Measurements from ENCODE around the gene KCNAB2.

The KCNAB2 gene

DNA sequence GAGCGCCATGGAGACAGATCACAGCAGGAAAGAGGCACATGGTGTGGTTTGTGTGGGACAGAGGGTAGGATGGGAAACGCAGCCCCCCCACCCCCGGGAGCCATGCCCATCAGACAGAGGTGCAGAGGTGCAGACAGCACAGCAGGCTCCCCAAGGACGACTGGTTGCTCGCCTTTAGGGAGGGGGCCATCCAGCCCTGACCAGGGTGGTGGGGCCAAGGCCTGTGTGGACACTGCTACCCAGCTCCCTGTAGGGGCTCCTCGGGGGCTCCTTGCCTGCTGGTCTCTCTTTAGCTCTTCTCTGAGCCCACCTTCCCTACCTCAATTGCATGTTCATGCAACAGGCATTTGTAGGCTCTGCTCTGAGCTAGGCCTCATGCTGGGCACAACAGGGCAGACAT lies 3.7 kb downstream of the KCNAB2 start:
- TF ChIP-seq, protein P1, sequence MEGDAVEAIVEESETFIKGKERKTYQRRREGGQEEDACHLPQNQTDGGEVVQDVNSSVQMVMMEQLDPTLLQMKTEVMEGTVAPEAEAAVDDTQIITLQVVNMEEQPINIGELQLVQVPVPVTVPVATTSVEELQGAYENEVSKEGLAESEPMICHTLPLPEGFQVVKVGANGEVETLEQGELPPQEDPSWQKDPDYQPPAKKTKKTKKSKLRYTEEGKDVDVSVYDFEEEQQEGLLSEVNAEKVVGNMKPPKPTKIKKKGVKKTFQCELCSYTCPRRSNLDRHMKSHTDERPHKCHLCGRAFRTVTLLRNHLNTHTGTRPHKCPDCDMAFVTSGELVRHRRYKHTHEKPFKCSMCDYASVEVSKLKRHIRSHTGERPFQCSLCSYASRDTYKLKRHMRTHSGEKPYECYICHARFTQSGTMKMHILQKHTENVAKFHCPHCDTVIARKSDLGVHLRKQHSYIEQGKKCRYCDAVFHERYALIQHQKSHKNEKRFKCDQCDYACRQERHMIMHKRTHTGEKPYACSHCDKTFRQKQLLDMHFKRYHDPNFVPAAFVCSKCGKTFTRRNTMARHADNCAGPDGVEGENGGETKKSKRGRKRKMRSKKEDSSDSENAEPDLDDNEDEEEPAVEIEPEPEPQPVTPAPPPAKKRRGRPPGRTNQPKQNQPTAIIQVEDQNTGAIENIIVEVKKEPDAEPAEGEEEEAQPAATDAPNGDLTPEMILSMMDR (IDR thresholded peaks at IDR 0.05; ENCODE audit: control extremely low read depth, extremely low read depth, low read depth, missing control alignments) = no peak
- no peak for DNase-seq (ENCODE audit: extremely low spot score)
- CTCF ChIA-PET = interaction anchor here (0.7 kb wide), 1 partner anchor 8 kb away, joined by 3 read pairs; no protein-coding TSS in a partner anchor
- POLR2A ChIA-PET = no interaction called here

DNA sequence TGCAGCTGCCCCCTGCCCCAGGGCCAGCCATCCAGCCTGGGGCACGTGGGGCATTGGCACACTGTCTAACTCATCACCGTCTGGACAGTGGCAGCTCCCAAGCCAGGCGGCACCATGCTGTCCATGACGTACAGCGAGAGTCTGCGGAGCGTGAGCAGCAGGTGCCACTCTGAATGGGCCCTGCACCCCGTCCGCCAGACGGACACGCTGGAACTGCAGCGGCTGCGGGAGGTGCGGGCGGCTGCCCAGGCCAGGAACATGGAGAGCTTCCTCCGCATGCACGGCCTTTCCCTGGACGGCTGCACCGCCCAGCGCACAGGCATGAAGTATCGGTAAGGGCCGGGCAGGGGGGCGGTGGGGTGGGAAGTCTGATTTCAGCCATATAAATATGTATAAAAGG lies 5.7 kb downstream of the KCNAB2 start:
- CTCF ChIA-PET = interaction anchor here (0.6 to 1.8 kb wide), 2 partner anchors 19 to 191 kb away, joined by 3 to 6 read pairs; no protein-coding TSS in a partner anchor
- TF ChIP-seq, protein P1 (IDR thresholded peaks at IDR 0.05; ENCODE audit: control extremely low read depth, extremely low read depth, low read depth, missing control alignments) = no peak
- DNase-seq (ENCODE audit: extremely low spot score) = no peak
- POLR2A ChIA-PET = no interaction called here

DNA sequence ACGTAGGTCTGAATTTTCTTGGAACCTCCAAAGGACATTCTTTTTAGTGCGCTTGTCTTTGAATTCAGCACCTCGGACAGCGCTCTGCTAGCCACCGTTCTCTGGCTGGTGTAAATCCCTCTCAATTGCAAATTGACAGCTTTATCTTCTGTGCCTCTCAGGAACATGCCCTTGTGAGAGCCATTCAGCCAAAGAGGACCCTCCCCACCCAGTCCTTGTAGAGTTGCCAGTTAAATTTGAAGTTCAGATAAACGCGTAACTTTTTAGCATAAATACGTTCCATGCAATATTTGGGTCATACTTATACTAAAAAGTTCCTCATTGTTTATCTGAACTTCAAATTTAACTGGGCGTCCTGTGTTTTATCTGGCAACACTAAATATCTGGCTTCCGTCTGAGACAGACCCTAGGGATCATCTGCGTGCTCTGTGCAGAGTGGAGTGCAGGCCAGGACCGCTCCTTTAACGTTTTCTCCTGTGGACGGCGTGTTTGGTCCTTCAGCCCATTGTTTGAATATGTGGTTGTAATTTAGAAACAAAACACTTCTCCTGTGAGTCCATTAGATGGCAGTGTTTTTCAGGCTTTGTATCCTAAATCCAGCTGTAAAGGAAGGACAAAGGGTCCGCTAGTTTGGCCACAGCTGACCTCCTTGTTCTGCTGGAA lies 7.0 kb downstream of the KCNAB2 start:
- TF ChIP-seq, protein P1 (IDR thresholded peaks at IDR 0.05; ENCODE audit: control extremely low read depth, extremely low read depth, low read depth, missing control alignments) = peak; percentile 26
- peak; percentile 51 for DNase-seq (ENCODE audit: extremely low spot score)
- CTCF ChIA-PET = interaction anchor here (1.2 to 1.8 kb wide), 3 partner anchors 23 to 193 kb away, joined by 4 to 6 read pairs (median 6); no protein-coding TSS in a partner anchor
- POLR2A ChIA-PET = no interaction called here

DNA sequence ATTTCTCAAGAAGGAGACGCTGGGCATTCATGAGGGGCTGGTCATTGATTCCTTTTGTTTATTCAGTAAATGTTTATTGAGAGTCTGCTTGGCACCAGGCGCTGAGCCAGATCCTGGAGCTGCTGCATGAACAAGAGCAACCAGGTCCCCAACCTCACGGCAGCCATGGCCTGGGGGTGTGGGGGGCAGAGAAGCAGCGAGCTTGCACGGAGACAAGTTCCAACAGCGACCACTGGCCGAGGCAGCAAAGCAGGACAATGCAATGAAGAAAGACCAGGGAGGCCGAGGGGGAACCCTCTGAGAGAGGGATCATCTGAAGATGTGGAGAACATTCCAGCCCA lies 7.5 kb downstream of the KCNAB2 start:
- ChIA-PET POLR2A (no interaction called here), CTCF (interaction anchor here (1.2 to 1.8 kb wide), 3 partner anchors 23 to 192 kb away, joined by 4 to 6 read pairs (median 6); no protein-coding TSS in a partner anchor)
- TF ChIP-seq, protein P1 (IDR thresholded peaks at IDR 0.05; ENCODE audit: control extremely low read depth, extremely low read depth, low read depth, missing control alignments) = no peak
- no peak for DNase-seq (ENCODE audit: extremely low spot score)

DNA sequence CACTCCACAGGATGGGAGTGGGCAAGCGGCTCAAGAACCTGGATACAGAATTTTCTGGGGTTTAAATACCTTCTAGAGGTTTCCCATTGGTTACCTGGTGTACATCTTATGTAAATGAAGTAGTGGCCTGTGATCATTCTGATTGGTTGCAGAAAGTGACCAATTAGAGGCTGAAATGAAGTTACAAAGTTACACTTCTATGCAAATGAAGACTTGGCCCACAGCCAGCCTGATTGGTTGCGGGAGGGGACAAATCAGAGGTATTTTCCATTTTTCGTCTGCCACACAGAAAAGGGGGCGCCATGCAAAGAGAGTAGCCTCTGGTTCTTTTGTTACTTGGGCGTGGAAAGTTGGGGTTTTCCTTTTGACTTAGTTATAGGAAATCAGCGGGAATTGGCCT lies 8.9 kb downstream of the KCNAB2 start:
- TF ChIP-seq, protein P1 (IDR thresholded peaks at IDR 0.05; ENCODE audit: control extremely low read depth, extremely low read depth, low read depth, missing control alignments) = no peak
- ChIA-PET POLR2A (no interaction called here), CTCF (no interaction called here)
- DNase-seq (ENCODE audit: extremely low spot score) = no peak

DNA sequence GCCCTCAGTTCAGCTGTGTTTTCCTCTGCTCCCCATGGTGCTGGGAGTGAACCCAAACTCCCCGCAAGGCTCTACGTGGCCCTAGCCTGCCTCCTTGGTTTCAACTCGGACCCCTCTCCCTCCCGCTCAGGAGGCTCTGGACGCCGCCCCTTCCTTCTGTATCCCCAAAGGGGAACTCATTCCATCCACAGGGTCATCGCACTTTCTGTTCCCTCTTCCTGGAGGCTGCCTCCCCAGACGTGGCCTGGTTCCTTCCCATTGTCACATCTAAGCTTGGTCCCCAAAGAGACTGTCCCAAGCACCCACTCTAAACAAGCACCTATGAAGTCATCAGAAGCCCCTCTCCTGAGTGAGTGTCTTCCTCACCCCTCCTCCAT lies 10.9 kb downstream of the KCNAB2 start:
- TF ChIP-seq, protein P1 (IDR thresholded peaks at IDR 0.05; ENCODE audit: control extremely low read depth, extremely low read depth, low read depth, missing control alignments) = no peak
- ChIA-PET CTCF (interaction anchor here (1.4 to 2.1 kb wide), 2 partner anchors 9 to 13 kb away, joined by 3 to 6 read pairs; no protein-coding TSS in a partner anchor), POLR2A (no interaction called here)
- DNase-seq (ENCODE audit: extremely low spot score) = no peak
